ENCODE results near the gene EIF5AL1.

Gene EIF5AL1

DNA sequence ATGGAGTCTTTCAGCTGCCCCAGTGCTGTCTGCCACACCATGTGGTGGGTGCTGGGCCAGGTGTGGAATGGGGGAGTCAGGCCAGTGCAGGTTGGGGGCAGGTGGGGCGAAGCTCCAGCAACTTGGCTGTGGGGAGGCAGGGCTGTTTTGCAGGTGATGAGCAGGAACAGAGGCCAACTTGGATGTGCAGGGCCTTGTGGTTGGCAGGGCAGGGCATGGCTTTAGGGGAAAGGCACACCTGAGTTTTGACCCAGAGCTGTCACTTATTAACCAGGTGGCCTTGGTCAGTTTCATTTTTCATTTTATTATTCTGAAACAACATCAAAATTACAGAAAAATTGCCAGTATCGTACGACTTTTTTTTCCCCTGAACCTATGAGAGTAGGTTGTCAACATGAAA lies 48.9 kb downstream of the EIF5AL1 start:
- no peak for DNase-seq

DNA sequence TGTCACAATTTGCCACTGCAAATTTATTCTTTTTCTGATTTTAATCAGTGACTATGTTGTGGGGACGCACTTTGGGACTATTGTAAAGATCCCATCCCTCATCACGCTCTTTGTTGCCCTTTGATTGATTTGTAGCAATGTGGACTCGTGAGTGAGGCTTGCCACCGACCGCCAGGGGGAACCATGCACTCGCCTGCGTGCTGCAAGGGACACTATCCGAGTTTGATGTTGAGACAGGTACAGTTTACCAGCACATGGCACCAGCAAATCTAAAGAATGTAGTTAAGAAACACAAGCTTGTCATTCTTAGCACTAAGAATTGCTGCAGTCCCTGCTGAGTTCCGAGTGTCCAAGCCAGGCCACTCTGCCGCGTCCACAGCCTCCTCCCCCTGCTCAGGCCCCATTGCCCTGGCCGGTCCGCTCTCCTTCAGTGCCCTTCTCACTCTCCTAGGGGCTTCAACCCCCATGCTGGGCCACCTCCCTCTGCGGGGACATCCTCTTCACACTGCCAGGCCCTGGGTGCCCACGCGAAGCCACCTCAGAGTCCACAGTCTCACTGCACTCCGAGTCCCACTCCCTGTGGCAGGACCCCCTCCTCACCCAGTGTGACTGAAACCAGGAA lies 49.9 kb downstream of the EIF5AL1 start:
- DNase-seq = peak; percentile 53

- DNase-seq = no peak
Observed at GRCh38 chr10:79563426-79563825, 51.1 kb downstream of the EIF5AL1 start.

All from HCEC 1CT (cell line).